Neural crest cell (in vitro differentiated cells): ENCODE measurements around the gene CLCN4. TPM values are rescaled to one million over a fixed set of nuclear protein-coding genes. Genes with fewer than 3 reads are reported as not detected.

Experiments
- DNase-seq: peaks from one replicate; pipeline ENCODE4 v3.0.0; 2021; ENCODE audit warnings: low read depth, mixed read lengths, low spot score
- H3K27ac Mint-ChIP-seq: one replicate; pipeline ENCODE4 v1.8.0; 2021; ENCODE audit warnings: mild to moderate bottlenecking, mixed read lengths; ENCODE audit not compliant: unreplicated experiment
- H3K27me3 Mint-ChIP-seq: 2 replicates; pipeline ENCODE4 v1.8.0; 2021; ENCODE audit warnings: low read depth, mild to moderate bottlenecking, mixed read lengths
- H3K36me3 Mint-ChIP-seq: 2 replicates; pipeline ENCODE4 v1.8.0; 2021; ENCODE audit warnings: low read depth, mild to moderate bottlenecking, mixed read lengths
- H3K4me1 Mint-ChIP-seq: 2 replicates; pipeline ENCODE4 v1.8.0; 2021; ENCODE audit warnings: mixed read lengths
- H3K4me3 Mint-ChIP-seq: one replicate; pipeline ENCODE4 v1.8.0; 2021; ENCODE audit warnings: mild to moderate bottlenecking, mixed read lengths
- H3K9me3 Mint-ChIP-seq: 2 replicates; pipeline ENCODE4 v1.8.0; 2021; ENCODE audit warnings: mixed read lengths
- CTCF ChIP-seq: fragments of 200-600 bp; sonication (generic); conservative IDR thresholded peaks from 2 replicates; pipeline ENCODE4 v1.5.0; 2021; ENCODE audit warnings: antibody characterized with exemption, mild to moderate bottlenecking
- total RNA-seq: library from RNA; stranded (reverse); gene quantifications from 2 replicates; pipeline ENCODE4 v1.2.1, GENCODE V29; 2021

Gene CLCN4
- total RNA-seq, 1 donor from 2014 or later: 8.8 TPM

DNA sequence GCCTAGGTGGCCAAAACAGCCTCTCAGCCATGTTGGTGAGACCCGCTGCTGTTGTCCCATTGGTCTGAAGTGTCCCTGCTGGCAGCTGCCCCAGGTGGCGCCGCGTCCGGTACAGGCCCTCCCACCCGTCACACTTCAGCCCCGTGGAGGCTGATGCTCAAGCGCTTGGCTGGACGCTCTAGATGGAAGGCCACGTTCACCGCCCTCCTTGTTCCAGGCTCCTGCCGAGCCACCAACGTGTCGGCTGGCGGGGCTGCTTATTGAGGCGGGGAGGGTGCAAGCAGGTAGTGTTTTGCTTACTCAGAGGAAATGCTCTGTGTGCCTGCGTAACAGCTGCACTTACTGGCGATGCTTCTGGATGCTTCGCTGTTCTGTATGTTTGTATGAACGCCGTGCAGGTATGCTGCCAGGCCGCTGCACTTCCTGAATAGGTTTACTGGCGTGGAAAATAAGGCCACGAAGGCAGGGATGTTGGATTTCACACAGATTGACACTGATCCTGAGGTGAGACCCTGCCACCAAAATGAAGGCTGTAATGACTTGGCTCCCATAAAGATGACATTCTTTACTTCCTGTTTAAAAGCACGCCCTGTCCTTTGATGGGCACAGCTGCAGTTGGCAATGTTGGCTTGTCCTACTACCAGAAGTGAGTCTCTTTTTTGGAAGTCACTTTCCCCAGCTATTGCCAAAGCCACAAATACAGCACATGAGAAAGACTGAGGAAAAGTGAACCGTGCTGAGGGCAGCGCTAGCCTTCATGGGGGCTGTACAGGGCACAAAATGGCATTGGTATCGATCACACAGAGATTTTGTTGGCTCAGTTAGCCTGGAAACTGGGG, 21.0 kb upstream of the CLCN4 start:
- no peak overlapping the region for H3K27ac Mint-ChIP-seq
- TF ChIP-seq CTCF: no peak
- H3K27me3 Mint-ChIP-seq: no peaks in the 10 kb centered on the region
- peaks cover 27% of the 10 kb centered on the region for H3K36me3 Mint-ChIP-seq
- no peak overlapping the region for H3K4me3 Mint-ChIP-seq
- H3K9me3 Mint-ChIP-seq: peaks cover 3% of the 10 kb centered on the region
- peaks cover 8% of the 10 kb centered on the region for H3K4me1 Mint-ChIP-seq
- DNase-seq: no peak

- Mint-ChIP-seq H3K27me3 (no peaks in the 10 kb centered on the region), H3K4me1 (no peaks in the 10 kb centered on the region), H3K36me3 (peaks cover 26% of the 10 kb centered on the region), H3K9me3 (peaks cover 3% of the 10 kb centered on the region), H3K4me3 (no peak overlapping the region), H3K27ac (no peak overlapping the region)
- no peak for TF ChIP-seq CTCF
- no peak for DNase-seq
Observed at GRCh38 chrX:10138726-10139125, 18.0 kb upstream of the CLCN4 start.

- Mint-ChIP-seq H3K4me1 (no peaks in the 10 kb centered on the region), H3K9me3 (no peaks in the 10 kb centered on the region), H3K36me3 (peaks cover 20% of the 10 kb centered on the region), H3K27me3 (no peaks in the 10 kb centered on the region), H3K4me3 (no peak overlapping the region), H3K27ac (no peak overlapping the region)
- no peak for TF ChIP-seq CTCF
- no peak for DNase-seq
Observed at GRCh38 chrX:10140264-10140663, 16.5 kb upstream of the CLCN4 start.

DNA sequence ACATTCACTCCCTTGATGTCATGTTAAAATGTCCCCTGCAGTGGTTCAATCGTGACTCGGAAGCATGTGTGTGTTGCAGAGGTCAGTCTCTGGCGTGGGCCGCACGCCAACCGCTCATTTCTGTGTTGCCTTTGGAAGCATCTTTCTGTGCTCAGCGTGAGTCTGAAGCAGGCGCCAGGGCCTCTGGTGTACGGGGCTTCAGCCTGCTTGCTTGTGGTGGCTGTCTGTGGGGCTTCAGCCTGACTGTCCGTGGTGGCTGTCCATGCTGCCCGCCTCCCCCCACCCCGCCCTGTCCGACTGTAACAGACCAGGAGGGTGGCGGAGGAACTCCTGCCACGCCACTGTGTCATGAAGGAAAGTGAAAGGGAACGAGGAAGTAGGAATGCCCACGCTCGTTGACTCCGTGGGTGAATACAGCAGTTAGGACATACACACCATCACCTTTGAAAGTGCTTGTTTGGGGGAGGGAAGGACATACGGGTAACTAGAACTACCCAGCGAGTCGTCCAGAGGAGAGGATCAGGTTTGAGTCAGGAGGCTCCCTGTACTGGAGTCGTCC, 14.7 kb upstream of the CLCN4 start:
- Mint-ChIP-seq H3K27me3 (no peaks in the 10 kb centered on the region), H3K27ac (no peak overlapping the region), H3K4me1 (no peaks in the 10 kb centered on the region), H3K36me3 (peaks cover 23% of the 10 kb centered on the region), H3K9me3 (peaks cover 4% of the 10 kb centered on the region), H3K4me3 (no peak overlapping the region)
- DNase-seq: no peak
- TF ChIP-seq CTCF: no peak

DNA sequence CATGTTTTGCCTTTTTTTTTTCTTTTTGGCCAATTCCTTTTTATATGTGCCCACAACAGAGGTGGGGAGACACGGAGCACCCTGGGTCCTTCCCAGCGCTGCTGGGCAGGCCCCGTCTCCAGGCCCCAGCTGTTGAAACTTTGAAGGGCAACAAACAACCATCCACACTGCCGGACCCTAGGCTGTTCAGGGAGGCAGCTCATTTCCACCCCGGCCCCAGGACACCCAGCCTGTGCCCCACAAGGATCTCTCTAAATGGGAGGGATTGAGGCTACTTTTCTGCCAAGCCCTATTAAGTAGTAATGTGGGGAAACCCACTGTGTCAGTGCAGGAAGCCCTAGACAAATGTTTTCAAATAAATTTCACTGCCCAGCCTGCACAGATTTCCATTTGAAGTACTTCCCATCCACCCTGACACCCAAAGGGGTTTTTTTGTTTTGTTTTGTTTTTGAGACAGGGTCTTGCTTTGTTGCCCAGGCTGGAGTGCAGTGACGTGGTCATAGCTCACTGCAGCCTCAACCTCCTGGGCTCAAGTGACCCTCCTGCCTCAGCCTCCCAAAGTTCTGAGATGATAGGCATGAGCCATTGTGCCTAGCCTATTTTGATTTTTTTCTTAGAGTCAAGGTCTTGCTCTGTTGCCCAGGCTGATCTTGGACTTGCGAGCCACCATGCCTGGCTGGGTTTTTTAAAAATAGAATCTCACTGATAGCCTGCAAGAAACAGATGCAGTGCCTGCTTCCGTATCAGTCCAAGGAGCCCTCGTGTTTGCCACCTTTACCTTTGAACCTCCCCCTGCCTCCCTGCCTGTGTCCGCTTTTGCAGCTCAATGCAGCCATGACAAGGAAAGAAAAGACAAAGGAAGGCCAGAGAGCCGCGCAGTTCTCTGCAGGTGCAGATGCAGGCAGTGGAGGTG, 13.4 kb upstream of the CLCN4 start:
- peaks cover 4% of the 10 kb centered on the region for H3K9me3 Mint-ChIP-seq
- no peak for TF ChIP-seq CTCF
- DNase-seq: no peak
- H3K36me3 Mint-ChIP-seq: peaks cover 19% of the 10 kb centered on the region
- H3K27me3 Mint-ChIP-seq: no peaks in the 10 kb centered on the region
- no peak overlapping the region for H3K27ac Mint-ChIP-seq
- no peaks in the 10 kb centered on the region for H3K4me1 Mint-ChIP-seq
- no peak overlapping the region for H3K4me3 Mint-ChIP-seq
